Panc1 (cell line): Measurements from ENCODE around the gene PREP. TPM values are rescaled to one million over a fixed set of nuclear protein-coding genes. Genes with fewer than 3 reads are reported as not detected.

Experiments
- ATAC-seq: fragments of 200-7000 bp; cut with Tn5 transposase; 2 replicates; pipeline ENCODE4 v1.9.1; 2020; ENCODE audit warnings: mild to moderate bottlenecking, moderate library complexity
- BruUV-seq: library from RNA; stranded (reverse); fragments of 400-500 nt; replicated peaks from 2 replicates; lab custom pipeline; 2021; lab: Mats Ljungman, UMichigan
- CTCF ChIA-PET: fragments of 300-600 bp; sonication (Branson Sonifier 250); formaldehyde crosslinking; loops from one replicate; lab custom pipeline; 2022; ENCODE audit warnings: antibody characterized with exemption; lab: Charles Lee
- POLR2A ChIA-PET: fragments of 300-600 bp; sonication (Branson Sonifier 250); formaldehyde crosslinking; loops from one replicate; lab custom pipeline; 2022; ENCODE audit warnings: antibody characterized with exemption; lab: Charles Lee
- DNase-seq: peaks from one replicate; pipeline ENCODE4 v3.0.0-alpha.2; 2010; ENCODE audit warnings: low read depth, low spot score
- H3K27ac ChIP-seq: 2 replicates; pipeline ENCODE4 v1.5.1; 2011; ENCODE audit warnings: mild to moderate bottlenecking, low read length, inconsistent platforms
- H3K27me3 ChIP-seq: fragments of 200-500 bp; sonication (Bioruptor generic); 2 replicates; pipeline ENCODE4 v1.6.0; 2014; ENCODE audit warnings: low read length, inconsistent platforms; ENCODE audit not compliant: control insufficient read depth, insufficient read depth
- H3K36me3 ChIP-seq: fragments of 200-500 bp; sonication (Bioruptor generic); 2 replicates; pipeline ENCODE4 v1.5.1; 2014; ENCODE audit warnings: inconsistent platforms, mild to moderate bottlenecking, low read length, moderate library complexity; ENCODE audit not compliant: control insufficient read depth, insufficient read depth
- H3K4me1 ChIP-seq: 2 replicates; pipeline ENCODE4 v1.5.1; 2011; ENCODE audit warnings: inconsistent platforms, mild to moderate bottlenecking, low read length, moderate library complexity; ENCODE audit not compliant: control insufficient read depth, insufficient read depth
- H3K4me3 ChIP-seq, 2 experiments: 2 replicates each; pipeline ENCODE4 v1.5.1; 2011 to 2012; ENCODE audit warnings: low read depth in 2 of 2, low read length in 2 of 2, mild to moderate bottlenecking in 2 of 2, inconsistent platforms in 1 of 2, moderate library complexity in 1 of 2
- H3K9me3 ChIP-seq: fragments of 200-500 bp; sonication (Bioruptor generic); 2 replicates; pipeline ENCODE4 v1.5.1; 2014; ENCODE audit warnings: low read depth, mild to moderate bottlenecking, inconsistent platforms, low read length, moderate library complexity; ENCODE audit not compliant: control insufficient read depth, insufficient read depth
- CTCF ChIP-seq: fragments of 450-650 bp; IDR thresholded peaks from 2 replicates; pipeline ENCODE4 v1.5.1; 2017; ENCODE audit warnings: mild to moderate bottlenecking
- POLR2AphosphoS5 ChIP-seq: IDR thresholded peaks from 2 replicates; pipeline ENCODE4 v1.6.1; 2012; ENCODE audit warnings: mild to moderate bottlenecking, low read depth, low read length, moderate library complexity
- SIN3A ChIP-seq: IDR thresholded peaks from 2 replicates; pipeline ENCODE4 v1.6.1; 2012; ENCODE audit warnings: low read depth, mild to moderate bottlenecking, low read length, moderate library complexity, borderline replicate concordance; ENCODE audit not compliant: insufficient read depth
- TCF7L2 ChIP-seq: IDR thresholded peaks from 2 replicates; pipeline ENCODE4 v1.6.1; 2011; ENCODE audit warnings: mild to moderate bottlenecking, low read depth, low read length, inconsistent platforms
- in situ Hi-C: cut with HindIII; loops from 2 replicates; pipeline ENCODE4 v1.10.0; 2016; ENCODE audit warnings: low sequenced_read_pairs, low pct_unique_long_range_greater_than_20kb
- intact Hi-C: fragments of 100-400 bp; cut with micrococcal nuclease; formaldehyde crosslinking; loops from one replicate; pipeline ENCODE4 v1.10.0; 2022; ENCODE audit not compliant: unreplicated experiment
- total RNA-seq: library from RNA; stranded (reverse); gene quantifications from one replicate; pipeline ENCODE4 v1.2.1, GENCODE V29; 2021; ENCODE audit not compliant: unreplicated experiment
- TF ChIP-seq, protein P1 (sequence below), 2 experiments: IDR thresholded peaks; 2 replicates each; pipeline ENCODE4 v1.6.1; 2011 to 2012; ENCODE audit warnings: low read depth in 2 of 2, control low read depth in 1 of 2, low read length in 1 of 2, mild to moderate bottlenecking in 1 of 2, moderate library complexity in 1 of 2; ENCODE audit not compliant: insufficient read depth in 1 of 2

PREP gene
- total RNA-seq, 1 experiment from 2014 or later, result 50.4 TPM

- Histone ChIP-seq H3K27ac (no peak overlapping the region), H3K4me3 (no peak overlapping the region), H3K27me3 (no peaks in the 10 kb centered on the region), H3K36me3 (peaks cover 23% of the 10 kb centered on the region; the same call in 1 of the 2 replicates), H3K4me1 (no peaks in the 10 kb centered on the region; the same call in 1 of the 2 replicates), H3K9me3 (no peaks in the 10 kb centered on the region)
- DNase-seq, result no peak
- TF ChIP-seq, protein P1, sequence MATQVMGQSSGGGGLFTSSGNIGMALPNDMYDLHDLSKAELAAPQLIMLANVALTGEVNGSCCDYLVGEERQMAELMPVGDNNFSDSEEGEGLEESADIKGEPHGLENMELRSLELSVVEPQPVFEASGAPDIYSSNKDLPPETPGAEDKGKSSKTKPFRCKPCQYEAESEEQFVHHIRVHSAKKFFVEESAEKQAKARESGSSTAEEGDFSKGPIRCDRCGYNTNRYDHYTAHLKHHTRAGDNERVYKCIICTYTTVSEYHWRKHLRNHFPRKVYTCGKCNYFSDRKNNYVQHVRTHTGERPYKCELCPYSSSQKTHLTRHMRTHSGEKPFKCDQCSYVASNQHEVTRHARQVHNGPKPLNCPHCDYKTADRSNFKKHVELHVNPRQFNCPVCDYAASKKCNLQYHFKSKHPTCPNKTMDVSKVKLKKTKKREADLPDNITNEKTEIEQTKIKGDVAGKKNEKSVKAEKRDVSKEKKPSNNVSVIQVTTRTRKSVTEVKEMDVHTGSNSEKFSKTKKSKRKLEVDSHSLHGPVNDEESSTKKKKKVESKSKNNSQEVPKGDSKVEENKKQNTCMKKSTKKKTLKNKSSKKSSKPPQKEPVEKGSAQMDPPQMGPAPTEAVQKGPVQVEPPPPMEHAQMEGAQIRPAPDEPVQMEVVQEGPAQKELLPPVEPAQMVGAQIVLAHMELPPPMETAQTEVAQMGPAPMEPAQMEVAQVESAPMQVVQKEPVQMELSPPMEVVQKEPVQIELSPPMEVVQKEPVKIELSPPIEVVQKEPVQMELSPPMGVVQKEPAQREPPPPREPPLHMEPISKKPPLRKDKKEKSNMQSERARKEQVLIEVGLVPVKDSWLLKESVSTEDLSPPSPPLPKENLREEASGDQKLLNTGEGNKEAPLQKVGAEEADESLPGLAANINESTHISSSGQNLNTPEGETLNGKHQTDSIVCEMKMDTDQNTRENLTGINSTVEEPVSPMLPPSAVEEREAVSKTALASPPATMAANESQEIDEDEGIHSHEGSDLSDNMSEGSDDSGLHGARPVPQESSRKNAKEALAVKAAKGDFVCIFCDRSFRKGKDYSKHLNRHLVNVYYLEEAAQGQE (IDR thresholded peaks at IDR 0.05; ENCODE audit: insufficient read depth in 1 of 2, low read depth in 2 of 2, low read length in 1 of 2), result no peak
- TF ChIP-seq TCF7L2 (no peak), POLR2AphosphoS5 (no peak), SIN3A (no peak), CTCF (no peak)
- intact Hi-C loops, result no loop called here
- ChIA-PET CTCF (no interaction called here), POLR2A (interaction anchor here (0.6 to 0.7 kb wide), 2 partner anchors 86 to 104 kb away, joined by 3 to 5 read pairs; no protein-coding TSS in a partner anchor)
- in situ Hi-C loops, result no loop called here
- BruUV-seq, result no TSS peak
- ATAC-seq, result no peak
These were observed 30.6 kb downstream of the PREP start for GRCh38 chr6:105372142-105372848.

DNA sequence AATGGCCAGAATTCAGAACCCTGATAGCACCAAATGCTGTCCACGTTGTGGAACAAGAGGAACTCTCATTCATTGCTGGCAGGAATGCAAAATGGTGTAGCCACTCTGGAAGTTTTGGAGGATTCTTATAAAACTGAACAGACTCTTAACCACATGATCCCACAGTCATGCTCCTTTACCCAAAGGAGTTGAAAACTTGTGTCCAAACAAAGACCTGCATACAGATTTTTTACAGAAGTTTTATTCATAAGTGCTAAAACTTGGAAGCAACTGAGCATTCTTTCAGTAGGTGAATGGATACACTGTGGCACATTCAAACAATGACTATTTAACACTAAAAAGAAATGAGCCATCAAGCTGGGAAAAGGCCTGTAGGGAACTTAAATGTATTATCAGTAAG is 32.5 kb downstream of the PREP start:
- ChIA-PET POLR2A (no interaction called here), CTCF (no interaction called here)
- TF ChIP-seq SIN3A (no peak), CTCF (no peak), POLR2AphosphoS5 (no peak), TCF7L2 (no peak)
- TF ChIP-seq, protein P1 (IDR thresholded peaks at IDR 0.05; ENCODE audit: insufficient read depth in 1 of 2, low read depth in 2 of 2, low read length in 1 of 2), result no peak
- Histone ChIP-seq H3K36me3 (peaks cover 23% of the 10 kb centered on the region; the same call in 1 of the 2 replicates), H3K4me3 (no peak overlapping the region), H3K27ac (no peak overlapping the region), H3K9me3 (no peaks in the 10 kb centered on the region), H3K27me3 (no peaks in the 10 kb centered on the region), H3K4me1 (no peaks in the 10 kb centered on the region; the same call in 1 of the 2 replicates)
- DNase-seq (no peak), ATAC-seq (no peak)
- in situ Hi-C loops (no loop called here), intact Hi-C loops (no loop called here)
- no TSS peak for BruUV-seq
